DND-41 (cell line): Measurements from ENCODE around the gene TMTC1.

Source experiments
- ATAC-seq: fragments of 200-7000 bp; cut with Tn5 transposase; 3 replicates; pipeline ENCODE4 v1.9.1; 2021; ENCODE audit warnings: low read depth; ENCODE audit not compliant: insufficient read depth
- DNase-seq: peaks from one replicate; pipeline ENCODE4 v3.0.0-alpha.2; 2020
- H2AFZ ChIP-seq: 2 replicates; pipeline ENCODE4 v1.6.0; 2012; ENCODE audit warnings: low read depth, low read length
- H3K27ac ChIP-seq: 2 replicates; pipeline ENCODE4 v1.5.1; 2012; ENCODE audit warnings: low read length, inconsistent platforms
- H3K27me3 ChIP-seq: fragments of 200-600 bp; sonication (generic); 2 replicates; pipeline ENCODE4 v1.6.0; 2012; ENCODE audit warnings: low read length, mild to moderate bottlenecking, inconsistent platforms; ENCODE audit not compliant: insufficient read depth, poor library complexity
- H3K36me3 ChIP-seq: 2 replicates; pipeline ENCODE4 v1.5.1; 2012; ENCODE audit warnings: low read length, inconsistent platforms; ENCODE audit not compliant: insufficient read depth
- H3K4me1 ChIP-seq: 2 replicates; pipeline ENCODE4 v1.5.1; 2012; ENCODE audit warnings: mild to moderate bottlenecking, low read length; ENCODE audit not compliant: insufficient read depth
- H3K4me2 ChIP-seq: 2 replicates; pipeline ENCODE4 v1.6.0; 2012; ENCODE audit warnings: mild to moderate bottlenecking, moderate library complexity, low read length, inconsistent platforms; ENCODE audit not compliant: insufficient read depth
- H3K4me3 ChIP-seq, 2 experiments: fragments of 200-600 bp in 1 of 2; shearing (Covaris generic) in 1 of 2; 2 replicates each; pipeline ENCODE4 v1.5.1; 2012 to 2016; ENCODE audit warnings: inconsistent platforms in 2 of 2, low read length in 2 of 2, mild to moderate bottlenecking in 2 of 2, low read depth in 1 of 2, moderate library complexity in 1 of 2
- H3K79me2 ChIP-seq: 2 replicates; pipeline ENCODE4 v1.6.0; 2012; ENCODE audit warnings: low read length, inconsistent platforms; ENCODE audit not compliant: insufficient read depth
- H3K9ac ChIP-seq: 2 replicates; pipeline ENCODE4 v1.6.0; 2012; ENCODE audit warnings: low read depth, mild to moderate bottlenecking, inconsistent platforms, low read length, moderate library complexity
- H3K9me3 ChIP-seq: 2 replicates; pipeline ENCODE4 v1.5.1; 2012; ENCODE audit warnings: low read length, moderate library complexity, mild to moderate bottlenecking, inconsistent platforms; ENCODE audit not compliant: insufficient read depth, severe bottlenecking
- H4K20me1 ChIP-seq: 2 replicates; pipeline ENCODE4 v1.6.0; 2012; ENCODE audit warnings: low read length; ENCODE audit not compliant: insufficient read depth
- CTCF ChIP-seq: IDR thresholded peaks from 2 replicates; pipeline ENCODE4 v1.5.1; 2012; ENCODE audit warnings: borderline replicate concordance, low read length, moderate library complexity, mild to moderate bottlenecking; ENCODE audit not compliant: poor library complexity, severe bottlenecking; ENCODE audit errors: extremely low read depth
- EZH2 ChIP-seq: IDR thresholded peaks from 3 replicates; pipeline ENCODE4 v1.6.1; 2012; ENCODE audit warnings: borderline replicate concordance, low read depth, mild to moderate bottlenecking, moderate library complexity, low read length, inconsistent platforms; ENCODE audit not compliant: severe bottlenecking

The TMTC1 gene

GRCh38 chr12:29599381-29599780, 184.4 kb downstream of the TMTC1 start:
- Histone ChIP-seq H3K4me1 (no peaks in the 10 kb centered on the region), H2AFZ (no peak overlapping the region), H3K4me3 (no peak overlapping the region), H3K9me3 (no peaks in the 10 kb centered on the region), H3K27ac (no peak overlapping the region), H3K36me3 (no peaks in the 10 kb centered on the region), H3K79me2 (no peaks in the 10 kb centered on the region), H3K27me3 (peaks cover 3% of the 10 kb centered on the region), H4K20me1 (no peaks in the 10 kb centered on the region; the same call in 1 of the 2 replicates), H3K9ac (no peak overlapping the region), H3K4me2 (no peak overlapping the region)
- DNase-seq (no peak), ATAC-seq (no peak)
- TF ChIP-seq CTCF, result no peak
- no peak for TF ChIP-seq EZH2

GRCh38 chr12:29595071-29595755, 188.5 kb downstream of the TMTC1 start:
- Histone ChIP-seq H3K4me2 (no peak overlapping the region), H3K4me3 (no peak overlapping the region), H3K79me2 (no peaks in the 10 kb centered on the region), H3K36me3 (no peaks in the 10 kb centered on the region), H3K27me3 (peaks cover under 1% of the 10 kb centered on the region), H3K9me3 (no peaks in the 10 kb centered on the region), H4K20me1 (no peaks in the 10 kb centered on the region; the same call in 1 of the 2 replicates), H3K27ac (no peak overlapping the region), H3K9ac (no peak overlapping the region), H2AFZ (no peak overlapping the region), H3K4me1 (no peaks in the 10 kb centered on the region)
- no peak for TF ChIP-seq EZH2
- TF ChIP-seq CTCF, result no peak
- ATAC-seq (no peak), DNase-seq (no peak)

- Histone ChIP-seq H4K20me1 (no peaks in the 10 kb centered on the region; the same call in 1 of the 2 replicates), H3K27ac (no peak overlapping the region), H3K4me1 (no peaks in the 10 kb centered on the region), H3K4me2 (no peak overlapping the region), H3K9me3 (no peaks in the 10 kb centered on the region), H3K9ac (no peak overlapping the region), H3K36me3 (no peaks in the 10 kb centered on the region), H3K4me3 (no peak overlapping the region), H3K79me2 (no peaks in the 10 kb centered on the region), H2AFZ (no peak overlapping the region), H3K27me3 (peaks cover 3% of the 10 kb centered on the region)
- no peak for TF ChIP-seq CTCF
- TF ChIP-seq EZH2, result no peak
- DNase-seq (no peak), ATAC-seq (no peak)
These were observed 190.7 kb downstream of the TMTC1 start for GRCh38 chr12:29593001-29593400.
